Gastrocnemius medialis (tissue), 4 donors: ENCODE data around the gene UBE2D4.
"Not testable (repeated sequence)": the region's sequence is repeated elsewhere in the genome, so short reads cannot be mapped to it uniquely, and the experiment has no call there.

Source experiments
- POLR2A ChIP-seq, 2 donors: fragments of 450-650 bp; IDR thresholded peaks; one replicate each; pipeline ENCODE4 v1.6.1; 2017; ENCODE audit warnings: antibody characterized with exemption in 2 of 2, mild to moderate bottlenecking in 2 of 2, moderate library complexity in 2 of 2
- TF ChIP-seq, protein P1 (sequence below), 5 experiments: fragments of 450-650 bp in 3 of 5; fragments of 200-600 bp in 2 of 5; sonication (generic) in 2 of 5; IDR thresholded peaks in 4 of 5; conservative IDR thresholded peaks in 1 of 5; 1 replicate in 4 of 5; 2 replicates in 1 of 5; pipeline ENCODE4 v1.5.1; 2016 to 2019; ENCODE audit warnings: antibody characterized with exemption in 5 of 5, mild to moderate bottlenecking in 3 of 5, moderate library complexity in 3 of 5

DNA sequence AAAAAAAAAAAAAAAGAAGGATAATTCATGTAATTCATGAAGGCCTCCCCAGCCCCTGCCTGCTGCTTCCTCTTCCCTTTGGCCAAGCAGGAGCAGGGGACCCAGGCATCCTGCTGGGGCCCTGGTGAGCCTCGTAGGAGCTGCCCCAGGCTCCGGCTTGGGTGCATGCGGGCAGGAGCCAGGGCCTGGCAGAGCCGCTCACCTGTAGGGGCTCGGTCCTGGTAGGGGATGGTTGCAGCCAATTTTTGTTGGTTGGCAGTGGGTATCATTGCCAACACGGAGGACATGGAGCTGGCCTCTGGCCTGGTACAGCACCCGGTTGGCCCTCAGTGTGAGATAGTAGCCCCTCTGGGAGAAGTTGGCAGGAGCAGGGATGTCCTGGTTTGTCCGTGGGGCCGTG is 61.2 kb downstream of the UBE2D4 start:
- TF ChIP-seq, protein P1, sequence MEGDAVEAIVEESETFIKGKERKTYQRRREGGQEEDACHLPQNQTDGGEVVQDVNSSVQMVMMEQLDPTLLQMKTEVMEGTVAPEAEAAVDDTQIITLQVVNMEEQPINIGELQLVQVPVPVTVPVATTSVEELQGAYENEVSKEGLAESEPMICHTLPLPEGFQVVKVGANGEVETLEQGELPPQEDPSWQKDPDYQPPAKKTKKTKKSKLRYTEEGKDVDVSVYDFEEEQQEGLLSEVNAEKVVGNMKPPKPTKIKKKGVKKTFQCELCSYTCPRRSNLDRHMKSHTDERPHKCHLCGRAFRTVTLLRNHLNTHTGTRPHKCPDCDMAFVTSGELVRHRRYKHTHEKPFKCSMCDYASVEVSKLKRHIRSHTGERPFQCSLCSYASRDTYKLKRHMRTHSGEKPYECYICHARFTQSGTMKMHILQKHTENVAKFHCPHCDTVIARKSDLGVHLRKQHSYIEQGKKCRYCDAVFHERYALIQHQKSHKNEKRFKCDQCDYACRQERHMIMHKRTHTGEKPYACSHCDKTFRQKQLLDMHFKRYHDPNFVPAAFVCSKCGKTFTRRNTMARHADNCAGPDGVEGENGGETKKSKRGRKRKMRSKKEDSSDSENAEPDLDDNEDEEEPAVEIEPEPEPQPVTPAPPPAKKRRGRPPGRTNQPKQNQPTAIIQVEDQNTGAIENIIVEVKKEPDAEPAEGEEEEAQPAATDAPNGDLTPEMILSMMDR (IDR thresholded peaks at IDR 0.05 in 4 of 5, conservative IDR thresholded peaks at IDR 0.05 in 1 of 5) = not testable (repeated sequence)
- TF ChIP-seq POLR2A (IDR thresholded peaks at IDR 0.05) = not testable (repeated sequence)
